HG02943 (cell line): ENCODE measurements around the gene GMEB2.
"Not testable (repeated sequence)": the region's sequence is repeated elsewhere in the genome, so short reads cannot be mapped to it uniquely, and the experiment has no call there.

Experiments used
- ATAC-seq: cut with Tn5 transposase; IDR thresholded peaks from one replicate; pipeline ENCODE4 v1.9.1; 2021; ENCODE audit warnings: mild to moderate bottlenecking, low read depth, moderate library complexity; ENCODE audit not compliant: unreplicated experiment

The GMEB2 gene, protein sequence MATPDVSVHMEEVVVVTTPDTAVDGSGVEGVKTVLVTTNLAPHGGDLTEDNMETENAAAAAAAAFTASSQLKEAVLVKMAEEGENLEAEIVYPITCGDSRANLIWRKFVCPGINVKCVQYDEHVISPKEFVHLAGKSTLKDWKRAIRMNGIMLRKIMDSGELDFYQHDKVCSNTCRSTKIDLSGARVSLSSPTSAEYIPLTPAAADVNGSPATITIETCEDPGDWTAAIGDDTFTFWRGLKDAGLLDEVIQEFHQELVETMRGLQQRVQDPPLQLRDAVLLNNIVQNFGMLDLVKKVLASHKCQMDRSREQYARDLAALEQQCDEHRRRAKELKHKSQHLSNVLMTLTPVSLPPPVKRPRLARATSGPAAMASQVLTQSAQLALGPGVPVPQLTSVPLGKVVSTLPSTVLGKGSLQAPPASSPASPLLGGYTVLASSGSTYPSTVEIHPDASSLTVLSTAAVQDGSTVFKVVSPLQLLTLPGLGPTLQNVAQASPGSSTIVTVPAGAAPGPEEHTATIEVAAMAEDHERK

GRCh38 chr20:63626424-63627128 is at the start of gene GMEB2:
Gene GMEB2 (minus strand): TSS chr20:63627101. CDS start chr20:63619397, 7,704 bp downstream.
- peak; percentile 38 for ATAC-seq

DNA sequence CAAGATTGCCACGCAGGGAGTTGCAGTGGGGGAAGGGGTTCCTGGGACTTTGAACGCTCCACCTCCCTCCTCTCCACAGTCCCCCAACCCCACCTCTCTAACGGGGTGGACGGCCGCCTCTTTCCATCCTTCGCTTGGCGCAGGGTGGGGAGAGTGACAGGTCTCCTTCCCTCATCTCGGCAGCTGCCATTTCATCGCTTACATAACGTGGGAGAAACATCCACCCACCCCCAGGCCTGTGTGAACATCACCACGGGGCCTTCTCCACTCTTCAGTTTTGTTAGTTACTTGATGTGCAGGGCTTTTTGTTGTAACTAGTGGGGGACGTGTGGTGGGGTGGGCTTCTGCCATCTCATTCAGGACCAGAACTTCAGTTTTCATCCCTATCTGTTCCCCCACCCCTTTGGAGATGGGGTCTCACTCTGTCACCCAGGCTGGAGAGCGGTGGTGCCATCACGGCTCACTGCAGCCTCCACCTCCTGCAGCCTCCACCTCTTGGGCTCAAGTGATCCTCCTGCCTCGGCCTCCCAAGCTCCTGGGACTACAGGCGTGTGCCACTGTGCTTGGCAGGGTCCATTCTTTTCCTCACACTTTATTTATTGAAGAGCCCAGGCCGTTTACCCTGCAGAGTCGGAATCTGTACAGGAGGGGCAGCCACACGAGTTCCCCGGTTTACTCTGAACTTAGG is 48.9 kb upstream of the GMEB2 start:
- ATAC-seq: no peak

GRCh38 chr20:63673951-63674350 is 47.0 kb upstream of the GMEB2 start:
- ATAC-seq: no peak

DNA sequence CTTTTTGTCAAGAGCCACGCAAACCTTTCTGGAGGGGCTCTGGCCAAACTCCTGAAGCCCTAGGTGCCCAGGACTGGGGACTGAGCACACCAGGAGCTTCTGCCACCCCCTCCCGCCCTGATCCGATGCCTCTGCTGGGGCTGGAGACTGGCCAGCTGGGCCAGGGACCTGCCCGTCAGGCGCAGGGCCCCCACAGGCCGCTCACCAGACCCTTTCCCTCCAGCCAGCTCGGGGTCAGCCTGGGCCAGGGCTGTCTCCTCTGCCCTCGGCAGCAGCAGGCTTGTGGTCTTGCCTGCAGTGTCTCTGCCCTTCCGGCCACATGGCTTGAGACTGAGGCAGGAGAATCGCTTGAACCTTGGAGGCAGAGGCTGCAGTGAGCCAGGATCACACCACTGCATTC is 45.8 kb upstream of the GMEB2 start:
- no peak for ATAC-seq

DNA sequence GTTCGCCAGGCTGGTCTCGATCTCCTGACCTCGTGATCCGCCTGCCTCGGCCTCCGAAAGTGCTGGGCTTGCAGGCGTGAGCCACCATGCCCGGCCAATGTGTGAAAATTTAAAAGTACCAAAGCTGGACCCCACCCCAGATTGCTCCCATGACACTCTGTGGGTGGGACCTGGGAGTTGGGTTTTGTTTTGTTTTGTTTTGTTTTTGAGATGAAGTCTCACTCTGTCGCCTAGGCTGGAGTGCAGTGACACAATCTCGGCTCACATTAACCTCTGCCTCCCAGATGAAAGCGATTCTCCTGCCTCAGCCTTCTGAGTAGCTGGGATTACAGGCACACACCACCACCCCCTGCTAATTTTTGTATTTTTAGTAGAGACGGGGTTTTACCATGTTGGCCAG is 44.8 kb upstream of the GMEB2 start:
- ATAC-seq: not testable (repeated sequence)

- no peak for ATAC-seq
Observed at GRCh38 chr20:63668351-63668750, 41.5 kb upstream of the GMEB2 start.

DNA sequence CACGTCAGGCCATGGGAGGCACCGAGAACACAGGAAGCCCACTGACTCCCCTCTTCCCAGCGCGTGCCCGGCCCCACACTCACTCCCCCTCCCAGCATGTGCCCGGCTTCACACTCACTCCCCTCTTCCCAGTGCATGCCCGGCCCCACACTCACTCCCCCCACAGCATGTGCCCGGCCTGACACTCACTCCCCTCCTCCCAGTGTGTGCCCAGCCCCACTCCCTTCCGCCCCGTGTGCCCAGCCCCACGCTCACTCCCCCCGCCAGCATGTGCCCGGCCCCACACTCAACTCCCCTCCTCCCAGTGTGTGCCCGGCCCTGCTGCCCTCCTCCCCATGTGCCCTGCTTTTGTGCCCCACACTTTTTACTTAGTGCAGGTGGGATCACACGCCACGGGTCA is 41.0 kb upstream of the GMEB2 start:
- no peak for ATAC-seq

DNA sequence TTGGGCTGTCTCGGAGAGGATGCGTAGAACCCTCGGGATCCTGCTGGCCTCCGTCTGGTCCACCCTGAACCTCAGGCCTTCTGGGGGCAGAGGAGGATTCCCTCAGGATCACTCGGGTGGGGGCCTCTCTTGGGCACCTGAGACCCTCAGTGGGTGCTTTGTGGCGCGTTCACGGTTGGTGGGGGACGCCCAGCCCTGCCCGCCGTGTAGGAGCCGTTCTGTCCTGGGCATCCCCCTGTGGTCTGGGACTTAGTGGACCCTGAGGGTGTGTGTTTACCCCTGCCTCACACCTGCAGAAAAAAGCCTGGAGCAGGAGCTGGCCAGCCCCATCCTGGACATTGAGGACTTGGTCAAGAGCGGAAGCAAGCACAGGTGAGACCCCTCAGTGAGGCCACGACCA is 38.8 kb upstream of the GMEB2 start:
- no peak for ATAC-seq

GRCh38 chr20:63664861-63665594 is 38.1 kb upstream of the GMEB2 start:
- no peak for ATAC-seq

DNA sequence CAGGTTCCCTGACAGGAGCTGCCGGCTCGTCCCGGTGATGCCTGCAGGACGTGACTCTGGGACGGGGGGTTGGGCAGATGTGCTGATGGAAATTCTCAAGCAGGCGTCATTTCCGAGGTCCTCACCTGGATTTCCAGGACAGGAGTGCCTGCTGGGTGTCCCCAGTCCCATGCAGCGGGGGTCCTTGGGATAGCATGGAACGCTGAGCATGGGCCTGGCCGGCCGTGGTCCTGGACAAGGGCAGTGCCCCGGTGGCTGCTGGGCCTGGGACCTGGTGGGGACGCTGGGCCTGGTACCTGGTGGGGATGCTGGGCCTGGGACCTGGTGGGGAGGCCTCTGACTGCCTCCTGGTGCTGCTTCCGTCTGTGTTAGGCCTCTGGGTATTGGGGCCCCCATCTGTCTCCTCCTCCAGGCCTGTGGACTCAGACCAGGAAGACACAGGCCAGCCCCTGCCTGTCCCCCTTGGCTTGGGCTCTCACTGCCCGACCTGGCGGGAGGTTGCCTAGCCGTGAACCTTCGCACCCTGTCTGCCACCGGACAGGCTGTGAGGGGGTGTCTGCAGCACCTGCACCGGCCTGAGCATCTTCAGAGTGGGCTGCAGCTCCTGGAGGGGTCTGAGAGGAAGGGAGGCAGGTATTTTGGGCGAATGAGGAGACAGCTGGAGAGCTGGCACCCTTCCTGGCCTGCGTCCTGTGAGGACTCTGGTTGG is 37.4 kb upstream of the GMEB2 start:
- no peak for ATAC-seq

DNA sequence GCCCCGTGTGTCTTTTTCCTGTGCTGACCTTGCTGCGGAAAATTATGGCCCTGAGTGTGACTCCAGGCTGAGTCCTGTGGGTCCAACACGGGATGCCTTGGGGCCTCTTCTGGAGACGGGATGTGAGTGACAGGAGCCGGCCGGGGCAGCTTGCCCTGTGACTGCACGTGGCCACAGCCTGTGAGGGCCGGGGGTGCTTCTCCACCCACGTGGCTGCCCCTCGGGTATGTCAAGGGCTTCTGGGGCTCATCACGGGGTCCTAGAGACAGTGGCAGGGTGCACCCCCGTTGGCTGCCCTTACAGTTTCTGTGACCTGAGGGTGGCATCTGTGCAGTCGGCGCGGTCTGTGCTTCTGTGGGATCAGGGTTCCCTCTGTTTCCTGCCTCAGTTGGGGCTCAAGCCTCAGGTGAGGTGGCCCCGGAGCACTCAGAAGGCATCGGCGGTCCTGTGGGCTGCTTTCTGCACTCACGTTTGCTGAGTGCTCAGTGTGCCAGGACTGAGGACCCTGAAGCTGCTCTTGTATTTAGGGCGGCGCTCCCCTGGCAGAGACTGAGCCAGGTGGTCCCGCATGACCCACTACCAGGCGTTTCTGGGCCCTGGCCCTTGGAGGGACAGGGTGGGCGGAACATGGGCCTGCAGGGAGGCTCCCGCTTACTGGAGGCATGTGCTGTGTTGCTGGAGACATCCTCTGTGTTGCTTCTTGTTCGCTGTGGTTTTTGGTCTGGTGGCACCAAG is 36.6 kb upstream of the GMEB2 start:
- ATAC-seq: no peak

GRCh38 chr20:63662813-63663189 is 35.9 kb upstream of the GMEB2 start:
- ATAC-seq: no peak

GRCh38 chr20:63661959-63662812 is 35.3 kb upstream of the GMEB2 start:
- no peak for ATAC-seq

- no peak for ATAC-seq
Observed at GRCh38 chr20:63661108-63661507, 34.2 kb upstream of the GMEB2 start.

GRCh38 chr20:63660622-63661021 is 33.7 kb upstream of the GMEB2 start:
- ATAC-seq: no peak

DNA sequence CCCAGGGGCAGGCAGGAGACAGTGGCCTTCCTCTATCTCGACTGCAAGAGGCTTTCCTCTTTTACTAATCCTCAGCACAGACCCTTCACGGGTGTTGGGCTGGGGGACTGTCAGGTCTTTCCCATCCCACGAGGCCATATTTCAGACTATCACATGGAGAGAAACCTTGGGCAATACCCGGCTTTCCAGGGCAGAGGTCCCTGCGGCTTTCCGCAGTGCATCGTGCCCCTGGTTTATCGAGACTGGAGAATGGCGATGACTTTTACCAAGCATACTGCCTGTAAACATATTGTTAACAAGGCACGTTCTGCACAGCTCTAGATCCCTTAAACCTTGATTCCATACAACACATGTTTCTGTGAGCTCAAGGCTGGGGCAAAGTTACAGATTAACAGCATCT is 33.3 kb upstream of the GMEB2 start:
- not testable (repeated sequence) for ATAC-seq

- ATAC-seq: no peak
Observed at GRCh38 chr20:63659370-63659769, 32.5 kb upstream of the GMEB2 start.

GRCh38 chr20:63658749-63659187 is 31.9 kb upstream of the GMEB2 start:
- ATAC-seq: peak; percentile 21
